Inferior parietal cortex (tissue), 1 donor: Measurements from ENCODE around the gene DPP9.
"Not testable (repeated sequence)": the region's sequence is repeated elsewhere in the genome, so short reads cannot be mapped to it uniquely, and the experiment has no call there.

ENCODE experiments used
- DNase-seq: peaks from one replicate; pipeline ENCODE4 v3.0.0-alpha.2; 2016; ENCODE audit errors: extremely low spot score

The DPP9 gene

DNA sequence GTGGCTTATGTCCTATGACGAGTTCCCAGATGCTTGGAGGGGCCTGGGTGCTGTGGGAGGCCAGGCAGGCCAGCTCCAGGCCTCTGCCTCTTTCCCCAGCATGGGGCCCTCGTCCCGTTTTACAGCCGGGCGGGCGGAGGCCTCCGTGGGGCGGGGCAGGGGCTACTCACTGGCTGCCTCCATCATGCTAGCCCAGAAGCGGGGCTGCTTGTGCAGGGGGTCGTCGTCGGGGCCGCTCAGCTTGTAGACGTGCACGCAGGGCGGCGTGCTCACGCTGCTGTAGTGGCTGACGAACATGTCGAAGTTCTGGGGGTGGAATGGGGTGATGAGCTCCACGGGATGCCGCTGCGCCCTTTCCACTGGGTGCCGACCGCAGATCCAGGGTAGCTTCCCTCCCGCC is 35.1 kb downstream of the DPP9 start:
- no peak for DNase-seq

- no peak for DNase-seq
These were observed 36.2 kb downstream of the DPP9 start for GRCh38 chr19:4687396-4687795.

DNA sequence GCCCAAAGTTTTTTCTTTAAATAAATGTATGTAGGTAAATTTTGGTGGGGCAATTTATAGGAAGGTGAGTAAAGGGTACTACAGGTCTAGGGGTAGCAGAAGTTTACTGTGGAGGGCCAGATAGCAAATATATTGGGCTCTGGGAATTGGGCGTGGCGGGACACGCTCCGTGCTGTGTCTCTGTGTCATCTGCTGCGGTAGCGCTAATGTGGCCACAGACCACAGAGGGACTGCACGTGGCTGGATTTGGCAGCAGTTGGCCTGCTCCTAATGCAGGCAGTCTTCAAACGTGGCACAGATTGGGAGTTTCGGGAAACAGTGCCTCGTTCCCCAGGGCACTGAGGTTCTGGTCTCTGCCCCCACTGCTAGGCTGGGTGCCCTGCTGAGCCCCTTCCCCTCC is 36.9 kb downstream of the DPP9 start:
- DNase-seq = no peak

GRCh38 chr19:4684312-4685095 is 39.1 kb downstream of the DPP9 start:
- no peak for DNase-seq

DNA sequence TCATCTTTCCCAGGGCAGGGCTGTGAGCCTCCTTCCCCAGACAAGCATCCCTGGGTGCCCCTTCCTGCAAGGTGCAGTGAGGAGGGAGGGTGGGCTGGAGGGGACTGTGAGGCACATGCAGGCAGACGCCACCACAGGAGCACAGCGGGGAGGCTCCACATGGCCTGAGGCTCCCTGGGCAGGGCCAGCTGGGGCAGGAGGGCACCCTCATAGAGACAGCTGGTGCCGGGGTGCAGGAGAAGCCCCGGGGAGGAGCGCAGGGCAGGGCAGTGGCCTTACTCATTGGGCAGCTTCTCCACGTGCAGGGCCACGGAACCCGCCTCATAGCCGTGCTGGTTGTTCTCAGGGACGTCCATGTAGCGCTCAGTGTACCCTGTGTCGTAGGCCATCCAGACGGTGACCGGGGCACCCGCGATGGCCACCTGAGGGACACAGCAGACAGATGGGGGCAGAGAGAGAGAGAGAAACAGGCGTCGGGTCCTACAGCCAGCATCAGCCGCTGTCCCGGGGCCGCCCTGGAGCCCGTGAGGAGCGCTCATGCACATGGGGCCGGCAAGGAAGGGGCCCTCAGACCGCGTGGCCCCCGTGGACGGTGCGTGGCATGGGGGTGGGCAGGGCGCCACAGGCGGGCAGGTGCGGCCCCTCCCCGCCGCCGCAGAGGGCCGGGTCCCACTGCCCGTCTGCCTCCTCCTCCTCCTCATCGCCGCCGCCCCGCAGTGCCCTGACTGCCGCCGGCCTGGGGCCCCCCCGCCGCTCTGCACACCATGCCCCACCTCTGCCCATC is 41.0 kb downstream of the DPP9 start:
- no peak for DNase-seq

GRCh38 chr19:4680021-4680420 is 43.6 kb downstream of the DPP9 start:
- not testable (repeated sequence) for DNase-seq

DNA sequence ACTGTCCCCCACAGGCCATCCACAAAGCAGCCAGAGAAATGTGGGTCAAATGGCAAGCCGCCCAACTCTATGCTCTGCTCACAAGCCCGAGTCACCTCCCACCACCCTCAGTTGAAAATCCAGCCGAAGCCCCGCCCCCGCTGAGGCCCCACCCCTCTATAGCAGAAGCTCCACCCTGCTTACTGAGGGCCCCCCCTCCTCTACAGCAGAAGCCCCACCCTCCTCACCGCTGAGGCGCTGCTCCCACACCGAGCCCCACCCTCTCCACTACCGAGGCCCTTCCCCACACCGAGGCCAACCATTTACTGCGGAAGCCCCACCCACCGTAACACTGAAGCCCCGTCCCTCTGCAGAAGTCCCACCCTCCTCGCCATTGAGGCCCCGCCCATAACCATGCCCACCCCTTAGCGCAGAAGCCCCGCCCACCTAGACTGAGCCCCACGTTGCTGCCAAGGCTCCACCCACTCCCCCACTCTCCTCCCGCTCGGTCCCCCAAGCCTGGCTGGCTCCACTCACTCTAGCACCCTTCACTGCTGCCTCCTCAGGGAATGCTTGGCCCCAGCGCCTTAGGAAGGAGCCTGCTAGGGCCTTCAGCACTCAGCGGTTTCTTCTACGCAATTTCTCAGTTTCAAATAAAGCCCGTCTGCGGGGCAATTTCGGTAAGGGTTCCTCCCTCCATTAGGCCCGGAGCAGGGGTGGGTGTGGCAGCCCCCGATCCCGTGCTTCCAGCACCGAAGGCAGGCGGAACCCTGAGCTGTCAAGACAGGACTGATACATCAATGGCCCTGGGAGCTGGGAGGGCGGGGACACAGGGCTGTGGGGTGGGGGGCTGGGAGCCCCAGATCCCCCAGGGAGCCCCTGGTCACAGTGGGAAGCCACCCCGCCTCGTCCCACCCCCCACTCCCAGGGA is 44.5 kb downstream of the DPP9 start:
- no peak for DNase-seq

DNA sequence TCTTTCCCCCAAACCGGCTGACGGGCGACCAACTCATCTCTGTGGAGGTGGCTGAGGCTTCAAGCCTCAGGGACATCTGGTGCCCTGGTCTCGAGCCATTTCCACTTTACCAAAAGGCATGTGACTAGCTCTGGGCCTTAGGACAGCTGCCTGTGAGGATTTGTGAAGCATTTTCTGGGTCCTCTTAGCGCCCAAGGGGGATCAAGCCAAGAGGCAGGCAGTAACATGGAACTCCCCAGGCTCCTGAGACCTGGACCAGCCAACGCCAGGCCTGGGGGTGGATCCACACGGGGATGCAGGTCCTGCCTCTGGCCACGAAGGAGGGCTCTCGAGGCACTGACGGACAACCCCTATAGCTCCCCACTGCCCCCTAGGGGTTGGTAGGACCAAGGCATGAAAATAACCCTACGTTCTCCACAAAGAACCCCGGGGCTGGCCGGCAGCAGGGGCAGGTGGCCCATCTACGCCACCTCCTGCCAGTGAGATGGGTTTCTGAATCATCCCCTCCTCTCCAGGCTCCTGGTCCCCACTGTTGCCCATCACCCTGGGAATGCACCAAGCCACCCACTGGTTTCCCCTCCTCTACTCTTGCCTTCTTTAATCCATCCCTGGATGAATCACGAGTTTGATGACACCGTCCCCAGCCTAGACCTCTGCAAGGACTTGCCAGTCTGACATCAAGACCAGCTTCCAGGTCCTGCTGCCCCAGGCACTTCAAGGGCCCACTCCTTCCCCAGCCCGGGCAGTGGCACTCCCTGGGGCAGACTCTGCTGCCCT is 46.5 kb downstream of the DPP9 start:
- DNase-seq = peak; percentile 34

DNA sequence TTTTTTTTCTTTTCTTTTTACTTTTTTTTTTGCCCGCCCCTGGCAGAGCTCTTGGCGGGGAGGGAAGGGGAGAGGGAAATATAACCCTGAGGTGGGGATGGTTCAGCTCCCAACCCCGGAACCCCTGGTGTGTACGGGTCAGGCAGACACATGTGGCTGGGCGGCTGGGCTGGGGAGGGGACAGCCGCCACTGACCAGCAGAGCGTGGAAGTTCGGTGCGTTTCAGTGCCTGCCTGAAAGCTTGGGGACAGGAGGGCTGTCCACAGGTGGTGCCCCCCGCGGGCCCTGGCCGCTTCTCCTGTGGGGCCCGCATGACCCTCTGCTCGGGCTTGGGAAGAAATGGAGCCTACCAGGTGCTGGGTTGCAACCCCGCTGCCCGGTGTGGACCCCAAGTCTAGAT is 48.3 kb downstream of the DPP9 start:
- DNase-seq = no peak

DNA sequence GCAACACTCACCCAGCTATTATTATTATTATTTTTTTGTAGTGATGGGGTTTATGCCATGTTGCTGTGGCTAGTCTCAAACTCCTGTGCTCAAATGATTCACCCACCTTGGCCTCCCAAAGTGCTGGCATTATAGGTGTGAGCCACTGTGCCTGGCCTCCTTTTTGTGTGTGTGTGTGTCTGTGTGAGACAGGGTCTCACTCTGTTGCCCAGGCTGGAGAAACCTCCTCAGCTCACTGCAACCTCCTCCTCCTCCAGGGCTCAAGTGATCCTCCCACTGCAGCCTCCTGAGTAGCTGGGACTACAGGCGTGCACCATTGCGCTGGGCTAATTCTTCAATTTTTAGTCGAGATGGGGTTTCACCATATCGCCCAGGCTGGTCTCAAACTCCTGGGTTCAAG is 49.9 kb downstream of the DPP9 start:
- DNase-seq = no peak

GRCh38 chr19:4673216-4673615 is 50.4 kb downstream of the DPP9 start:
- no peak for DNase-seq

GRCh38 chr19:4671185-4671851 is 52.3 kb downstream of the DPP9 start:
- DNase-seq = no peak

- DNase-seq = peak; percentile 84
These were observed 53.7 kb downstream of the DPP9 start, which contains the start of gene MYDGF for GRCh38 chr19:4669723-4670480. MYDGF (minus strand) TSS chr19:4670342; CDS start chr19:4670334, 8 bp downstream.

- no peak for DNase-seq
These were observed 59.0 kb downstream of the DPP9 start for GRCh38 chr19:4664642-4665041.

DNA sequence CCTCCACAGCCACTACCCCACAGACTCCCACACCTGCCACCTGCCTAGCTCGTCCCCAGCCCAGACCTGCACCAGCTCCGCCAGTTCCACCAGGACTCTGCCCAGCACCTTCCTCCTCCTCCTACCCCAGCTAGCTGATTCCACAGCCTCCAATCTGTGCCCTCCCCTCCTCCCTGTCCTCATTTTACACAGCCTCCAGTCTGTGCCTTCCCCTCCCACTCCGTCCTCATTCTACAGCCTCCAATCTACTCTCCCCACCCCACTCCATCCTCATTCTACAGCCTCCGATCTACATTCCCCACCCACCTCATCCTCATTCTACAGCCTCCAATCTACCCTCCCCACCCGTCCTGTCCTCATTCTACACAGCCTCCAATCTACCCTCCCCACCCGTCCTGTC is 60.8 kb downstream of the DPP9 start:
- no peak for DNase-seq

DNA sequence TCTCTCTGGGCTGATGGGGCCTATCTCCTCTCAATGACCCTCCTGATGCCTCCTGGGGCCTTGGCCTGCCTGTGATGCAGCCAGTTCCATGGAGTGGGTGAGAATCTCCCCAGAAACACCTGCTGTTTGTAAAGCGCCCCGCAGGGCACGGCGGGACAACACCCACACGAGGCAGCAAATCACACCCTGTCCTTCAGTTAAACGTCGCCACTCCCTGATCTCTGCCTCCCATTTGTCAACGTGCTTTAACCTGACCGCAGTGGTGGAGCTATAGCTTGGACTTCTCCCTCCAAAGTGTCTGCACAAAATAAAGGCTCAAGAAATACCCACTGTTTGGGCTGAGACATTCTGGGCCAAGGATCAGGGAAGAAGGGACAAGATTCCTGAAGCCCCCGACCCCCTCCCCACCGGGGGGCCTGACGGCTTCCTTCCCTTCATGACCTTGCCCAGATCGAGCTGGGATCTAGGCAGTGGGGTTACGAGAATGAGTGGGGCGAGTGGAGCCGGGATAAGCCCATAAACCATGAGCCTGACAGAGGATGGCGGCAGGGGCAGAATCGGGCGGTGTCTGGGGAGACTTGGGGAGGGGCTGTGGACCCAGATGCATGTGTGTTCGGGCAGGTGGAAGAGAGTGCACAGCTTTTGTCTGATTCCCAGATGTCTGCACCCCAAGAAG is 61.5 kb downstream of the DPP9 start:
- no peak for DNase-seq

DNA sequence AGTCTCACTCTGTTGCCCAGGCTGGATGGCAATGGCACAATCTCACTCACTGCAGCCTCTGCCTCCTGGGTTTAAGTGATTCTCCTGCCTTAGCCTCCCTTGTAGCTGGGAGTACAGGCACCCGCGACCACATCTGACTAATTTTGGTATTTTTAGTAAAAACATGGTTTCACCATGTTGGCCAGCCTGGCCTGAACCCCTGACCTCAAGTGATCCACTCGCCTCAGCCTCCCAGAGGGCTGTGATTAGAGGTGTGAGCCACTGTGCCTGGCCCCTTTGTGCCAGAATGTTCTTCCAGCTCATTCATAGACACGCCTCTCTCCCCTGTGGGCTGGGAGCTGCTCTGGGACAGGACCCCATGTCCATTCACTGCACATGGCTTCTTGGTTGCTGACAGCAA is 62.6 kb downstream of the DPP9 start:
- DNase-seq = no peak

DNA sequence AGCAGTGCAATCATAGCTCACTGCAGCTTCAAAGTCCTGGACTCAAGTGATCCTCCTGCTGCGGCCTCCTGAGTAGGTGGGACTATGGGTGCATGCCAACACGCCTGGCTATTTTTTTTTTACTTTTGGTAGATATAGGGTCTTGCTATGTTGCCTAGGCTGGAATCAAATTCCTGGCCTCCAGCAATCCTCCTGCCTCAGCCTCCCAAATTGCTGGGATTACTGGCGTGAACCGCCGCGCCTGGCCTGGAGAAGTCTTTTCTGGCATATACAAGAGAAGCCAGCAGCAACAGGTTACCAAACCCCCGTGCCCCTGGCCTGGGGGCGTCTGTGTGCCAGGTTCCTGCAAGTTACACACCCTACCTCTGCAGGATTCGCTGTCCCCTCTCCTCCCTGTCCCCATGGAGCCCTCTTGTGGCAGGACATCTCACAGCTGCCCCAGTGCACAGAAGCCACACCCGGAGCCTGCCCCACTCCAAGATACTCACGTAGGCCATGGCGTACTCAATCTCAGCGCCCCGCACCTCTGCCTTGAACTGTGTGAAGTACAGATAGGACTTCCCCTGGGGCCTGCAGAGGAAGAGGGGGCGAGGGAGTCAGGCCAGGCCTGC is 63.4 kb downstream of the DPP9 start:
- no peak for DNase-seq

DNA sequence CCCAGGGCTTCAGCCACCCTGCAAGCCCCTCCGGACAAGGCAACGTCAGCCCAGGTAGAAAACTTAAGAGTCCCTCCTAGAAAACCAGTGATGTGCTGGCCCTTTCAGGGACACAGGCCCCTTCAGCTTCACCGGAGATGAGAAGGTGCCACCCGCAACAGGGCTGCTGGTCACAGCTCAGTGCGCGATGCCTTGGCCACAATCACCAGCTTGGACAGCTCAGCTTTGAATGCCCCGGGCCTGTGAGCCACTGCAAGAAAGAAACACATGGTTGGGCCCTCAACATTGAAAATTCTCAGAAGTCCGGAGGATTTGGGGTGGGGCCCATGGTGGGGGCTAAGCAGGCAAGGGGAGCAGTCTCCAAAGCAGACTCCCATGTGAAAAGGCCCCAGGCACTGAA is 65.8 kb downstream of the DPP9 start:
- DNase-seq = no peak
